CD4-positive, alpha-beta T cell treated with Interleukin-1 beta for 1 hour (primary cell): Measurements from ENCODE around the gene RTBDN.

Source experiments
- DNase-seq, 2 donors: peaks; one replicate each; pipeline ENCODE4 v3.0.0-alpha.2; 2020 to 2022

The RTBDN gene

GRCh38 chr19:12834566-12834943, at the start of gene RTBDN:
Gene RTBDN, minus strand, starts transcription at chr19:12834579. Its CDS starts 4,600 bp downstream, at chr19:12829979.
- no peak for DNase-seq

- DNase-seq: no peak
These were observed 48.2 kb upstream of the RTBDN start for GRCh38 chr19:12882589-12882988.

GRCh38 chr19:12881172-12881808, 46.9 kb upstream of the RTBDN start, which contains the start of gene DNASE2:
Gene DNASE2, minus strand, starts transcription at chr19:12881449. Its CDS starts 74 bp downstream, at chr19:12881375.
- peak; percentile 88 to 93 for DNase-seq

DNA sequence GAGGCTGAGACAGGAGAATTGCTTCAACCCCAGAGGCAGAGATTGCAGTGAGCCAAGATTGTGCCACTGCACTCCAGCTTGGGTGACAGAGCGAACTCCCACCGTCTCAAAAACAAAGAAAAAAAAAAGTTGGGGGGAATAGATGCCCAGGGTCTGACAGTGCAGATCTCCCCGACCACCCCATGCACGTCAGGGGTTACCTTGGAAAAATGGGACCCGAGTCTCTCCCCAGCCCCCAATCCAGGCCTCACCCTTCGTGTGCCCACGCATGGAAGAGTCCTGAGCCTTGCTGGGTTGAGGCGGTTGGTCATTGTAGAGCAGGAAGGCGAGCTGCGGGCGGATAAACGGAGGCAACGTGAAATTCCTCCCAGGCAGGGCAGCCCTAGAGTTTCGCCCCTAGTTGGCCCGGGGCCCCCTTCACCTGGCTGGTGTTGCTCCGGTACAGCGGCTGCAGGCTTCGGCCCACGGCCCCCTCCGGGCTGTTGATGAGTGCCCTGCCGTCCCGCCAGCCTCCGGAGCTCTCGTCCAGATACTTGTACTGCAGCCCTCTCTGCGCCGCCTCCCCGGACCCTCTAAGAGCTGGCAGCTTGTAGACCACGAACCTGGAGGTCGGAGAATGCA, 46.3 kb upstream of the RTBDN start:
- no peak for DNase-seq

DNA sequence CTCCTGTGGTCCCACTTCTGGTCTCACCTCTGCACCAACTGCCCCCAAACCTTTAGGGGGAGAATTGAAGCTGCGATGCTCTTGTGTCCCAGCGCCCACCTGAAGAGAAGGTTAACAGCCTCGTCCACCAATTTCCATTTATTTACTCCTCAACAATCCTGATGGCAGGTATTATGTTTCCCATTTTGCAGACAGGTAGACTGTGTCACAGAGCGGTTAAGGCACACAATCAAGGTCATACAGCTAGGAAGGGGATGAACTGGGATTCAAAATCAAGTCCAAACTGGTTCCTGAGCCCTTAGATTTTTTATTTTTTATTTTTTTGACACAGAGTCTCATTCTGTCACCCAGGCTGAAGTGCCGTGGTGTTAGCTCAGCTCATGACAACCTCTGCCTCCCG, 40.7 kb upstream of the RTBDN start:
- DNase-seq: no peak

DNA sequence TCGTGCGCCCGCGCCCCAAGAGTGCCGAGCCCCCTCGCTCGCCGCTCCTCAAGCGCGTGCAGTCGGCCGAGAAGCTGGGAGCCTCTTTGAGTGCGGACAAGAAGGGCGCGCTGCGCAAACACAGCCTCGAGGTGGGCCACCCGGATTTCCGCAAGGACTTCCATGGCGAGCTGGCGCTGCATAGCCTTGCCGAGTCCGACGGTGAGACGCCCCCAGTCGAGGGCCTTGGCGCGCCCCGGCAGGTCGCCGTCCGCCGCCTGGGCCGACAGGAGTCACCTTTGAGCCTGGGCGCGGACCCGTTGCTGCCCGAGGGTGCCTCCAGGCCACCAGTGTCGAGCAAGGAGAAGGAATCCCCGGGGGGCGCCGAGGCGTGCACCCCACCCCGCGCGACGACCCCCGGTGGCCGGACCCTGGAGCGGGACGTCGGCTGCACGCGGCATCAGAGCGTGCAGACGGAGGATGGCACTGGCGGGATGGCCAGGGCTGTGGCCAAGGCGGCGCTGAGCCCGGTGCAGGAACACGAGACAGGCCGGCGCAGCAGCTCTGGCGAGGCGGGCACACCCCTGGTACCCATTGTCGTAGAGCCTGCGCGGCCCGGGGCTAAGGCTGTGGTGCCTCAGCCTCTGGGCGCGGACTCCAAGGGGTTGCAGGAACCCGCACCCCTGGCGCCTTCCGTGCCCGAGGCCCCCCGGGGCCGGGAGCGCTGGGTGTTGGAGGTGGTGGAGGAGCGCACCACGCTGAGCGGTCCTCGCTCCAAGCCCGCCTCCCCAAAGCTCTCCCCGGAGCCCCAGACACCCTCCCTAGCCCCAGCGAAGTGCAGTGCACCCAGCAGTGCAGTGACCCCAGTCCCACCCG, 39.7 kb upstream of the RTBDN start:
- no peak for DNase-seq

GRCh38 chr19:12872941-12873890, 38.8 kb upstream of the RTBDN start:
- DNase-seq: peak; percentile 80 to 82

DNA sequence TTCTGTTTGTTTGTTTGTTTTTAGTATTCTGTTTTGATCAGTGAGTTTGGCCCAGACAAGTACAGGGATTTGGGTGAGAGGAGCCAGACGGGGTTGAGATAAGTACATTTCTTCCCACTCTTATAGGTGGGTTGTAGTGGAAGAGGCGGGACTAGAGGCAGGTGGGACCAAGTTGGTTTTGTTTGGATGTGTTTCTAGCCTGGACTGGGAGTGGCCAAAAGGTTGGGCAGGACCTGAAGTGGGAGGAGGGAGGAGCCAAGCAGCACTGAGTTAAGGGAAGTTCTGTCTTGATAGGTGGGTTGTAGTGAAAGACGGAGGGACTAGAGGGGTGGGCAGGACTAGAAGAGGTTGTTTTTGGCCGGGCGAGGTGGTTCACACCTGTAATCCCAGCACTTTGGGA, 37.9 kb upstream of the RTBDN start:
- DNase-seq: no peak

GRCh38 chr19:12871681-12872080, 37.3 kb upstream of the RTBDN start:
- DNase-seq: no peak

DNA sequence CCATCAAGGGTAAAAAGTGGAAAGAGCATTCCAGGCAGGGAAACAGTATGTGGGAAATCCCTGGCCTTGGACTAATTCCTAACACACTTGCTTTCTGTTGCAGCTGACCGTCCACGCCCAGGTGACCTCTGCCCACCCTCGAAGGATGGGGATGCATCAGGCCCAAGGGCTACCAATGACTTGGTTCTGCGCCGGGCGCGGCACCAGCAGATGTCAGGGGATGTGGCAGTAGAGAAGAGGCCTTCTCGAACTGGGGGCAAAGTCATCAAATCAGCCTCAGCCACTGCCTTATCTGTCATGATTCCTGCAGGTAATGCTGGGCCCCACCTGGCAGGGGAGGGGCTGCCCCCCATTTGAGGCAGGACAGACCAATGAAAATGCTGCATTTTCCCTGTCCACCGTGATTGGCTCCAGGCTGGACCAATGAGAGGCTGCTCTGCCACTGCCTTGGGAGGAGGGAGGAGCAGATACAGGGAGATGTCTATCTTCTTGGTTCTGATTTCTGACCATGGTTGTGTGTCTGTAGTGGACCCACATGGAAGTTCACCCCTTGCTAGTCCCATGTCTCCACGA, 34.2 kb upstream of the RTBDN start:
- DNase-seq: no peak

DNA sequence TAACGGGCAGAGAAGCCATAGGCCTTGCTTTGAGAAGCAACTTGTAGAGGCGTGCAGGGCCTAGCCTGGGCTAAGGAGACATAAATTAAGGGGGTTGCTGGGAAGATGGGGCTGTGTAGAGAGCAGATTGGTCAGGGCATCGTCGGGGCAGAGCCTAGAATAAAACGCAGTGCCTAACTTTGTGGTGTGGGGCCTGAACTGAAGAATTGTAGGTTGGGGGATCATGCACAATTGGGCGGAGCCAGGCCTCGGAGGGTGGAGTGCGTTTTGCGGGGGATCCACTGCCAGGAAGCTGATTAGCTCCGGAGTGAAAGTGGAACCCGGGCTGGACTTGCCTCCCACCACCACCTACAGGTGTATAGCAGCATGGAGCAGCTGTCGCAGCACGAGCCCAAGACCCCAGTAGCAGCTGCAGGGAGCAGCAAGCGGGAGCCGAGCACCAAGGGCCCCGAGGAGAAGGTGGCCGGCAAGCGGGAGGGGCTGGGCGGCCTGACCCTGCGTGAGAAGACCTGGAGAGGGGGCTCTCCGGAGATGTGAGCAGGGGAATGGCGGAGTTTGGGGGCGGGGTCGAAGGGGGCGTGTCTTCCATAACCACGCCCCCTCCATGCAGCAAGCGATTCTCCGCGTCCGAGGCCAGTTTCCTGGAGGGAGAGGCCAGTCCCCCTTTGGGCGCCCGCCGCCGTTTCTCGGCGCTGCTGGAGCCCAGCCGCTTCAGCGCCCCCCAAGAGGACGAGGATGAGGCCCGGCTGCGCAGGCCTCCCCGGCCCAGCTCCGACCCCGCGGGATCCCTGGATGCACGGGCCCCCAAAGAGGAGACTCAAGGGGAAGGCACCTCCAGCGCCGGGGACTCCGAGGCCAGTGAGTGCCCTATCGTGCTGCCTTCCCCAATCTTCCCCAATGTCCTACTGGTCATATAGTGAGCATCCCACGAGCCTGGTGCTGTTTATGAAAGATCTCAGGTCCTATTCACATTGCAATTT, 33.0 kb upstream of the RTBDN start:
- peak; percentile 58 to 71 for DNase-seq

DNA sequence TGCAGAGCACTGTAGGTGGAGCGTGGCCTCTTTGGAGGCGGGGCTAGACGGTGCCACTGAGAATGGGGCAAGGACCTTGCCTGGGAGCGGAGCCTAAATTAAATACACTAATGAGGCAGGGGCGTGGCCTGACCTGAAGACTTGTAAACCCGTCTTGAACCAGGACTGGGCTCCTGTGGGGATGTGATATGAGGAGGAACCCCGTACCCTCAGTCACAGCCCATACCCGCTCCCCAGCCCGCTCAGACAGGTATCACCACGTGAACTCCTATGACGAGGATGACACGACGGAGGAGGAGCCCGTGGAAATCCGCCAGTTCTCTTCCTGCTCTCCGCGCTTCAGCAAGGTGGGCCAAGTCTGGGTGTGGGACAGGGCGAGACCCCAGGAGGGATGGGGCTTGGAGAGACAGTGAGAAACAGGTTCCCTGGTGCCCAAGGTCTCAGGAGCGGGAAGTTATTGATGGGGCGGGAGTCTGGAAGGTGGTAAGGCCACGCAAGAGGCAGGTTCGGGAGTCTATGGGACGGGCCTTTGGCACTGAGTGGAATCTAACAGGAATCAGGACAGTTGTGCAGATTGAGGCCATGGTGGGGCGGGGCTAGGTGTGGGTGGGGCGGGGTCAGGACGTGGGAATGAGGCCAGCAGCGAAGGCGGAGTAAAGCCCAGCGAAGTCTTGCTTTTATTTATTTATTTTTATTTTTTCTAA, 32.2 kb upstream of the RTBDN start:
- DNase-seq: no peak

- no peak for DNase-seq
These were observed 31.5 kb upstream of the RTBDN start for GRCh38 chr19:12865746-12866415.

DNA sequence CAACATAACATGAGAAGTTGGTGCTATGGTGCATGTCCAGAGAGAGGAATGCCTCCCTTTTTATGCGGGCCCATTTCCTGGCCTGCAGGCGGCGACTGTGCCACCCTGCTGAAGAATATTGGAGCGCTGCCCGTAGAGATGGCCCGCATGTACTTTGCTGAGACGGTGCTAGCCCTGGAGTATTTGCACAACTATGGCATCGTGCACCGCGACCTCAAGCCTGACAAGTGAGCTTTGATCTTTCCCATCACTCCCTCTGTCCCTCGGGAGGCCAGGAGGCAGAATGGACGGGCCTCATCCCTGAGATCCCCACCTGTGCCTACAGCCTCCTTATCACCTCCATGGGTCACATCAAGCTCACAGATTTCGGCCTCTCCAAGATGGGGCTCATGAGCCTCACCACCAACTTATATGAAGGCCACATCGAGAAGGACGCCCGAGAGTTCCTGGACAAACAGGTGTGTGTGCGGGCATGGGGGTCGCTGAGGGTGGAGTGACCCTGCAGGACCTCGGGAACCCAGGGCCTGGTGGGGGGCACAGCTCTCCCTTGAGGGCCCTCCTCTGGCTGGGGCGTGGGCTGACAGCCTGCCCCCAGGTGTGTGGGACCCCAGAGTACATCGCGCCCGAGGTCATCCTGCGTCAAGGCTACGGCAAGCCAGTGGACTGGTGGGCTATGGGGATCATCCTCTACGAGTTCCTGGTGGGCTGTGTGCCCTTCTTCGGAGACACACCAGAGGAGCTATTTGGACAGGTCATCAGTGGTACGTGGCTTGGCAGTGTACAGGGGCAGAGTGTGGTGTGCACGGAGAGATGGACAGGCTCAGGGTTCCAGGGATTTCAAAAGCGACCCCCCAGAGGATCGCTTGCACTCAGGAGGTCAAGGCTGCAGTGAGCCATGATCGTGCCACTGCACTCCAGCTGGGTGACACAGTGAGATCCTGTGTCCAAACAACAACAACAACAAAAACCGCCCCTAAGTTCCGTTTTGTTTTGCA, 30.6 kb upstream of the RTBDN start:
- no peak for DNase-seq

GRCh38 chr19:12864143-12864542, 29.8 kb upstream of the RTBDN start:
- DNase-seq: no peak

DNA sequence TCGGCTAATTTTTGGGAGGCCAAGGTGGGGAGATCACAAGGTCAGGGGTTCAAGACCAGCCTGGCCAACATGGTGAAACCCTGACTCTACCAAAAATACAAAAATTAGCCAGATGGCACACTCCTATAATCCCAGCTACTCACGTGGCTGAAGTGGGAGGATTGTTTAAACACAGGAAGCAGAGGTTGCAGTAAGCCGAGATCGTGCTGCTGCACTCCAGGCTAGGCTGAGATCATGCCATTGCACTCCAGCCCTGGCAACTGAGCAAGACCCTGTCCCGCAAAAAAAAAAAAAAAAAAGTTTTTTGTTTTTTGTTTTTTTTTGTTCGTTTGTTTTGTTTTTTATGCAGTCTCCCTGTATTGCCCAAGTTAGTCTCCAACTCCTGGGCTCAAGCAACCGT, 25.2 kb upstream of the RTBDN start:
- DNase-seq: no peak

DNA sequence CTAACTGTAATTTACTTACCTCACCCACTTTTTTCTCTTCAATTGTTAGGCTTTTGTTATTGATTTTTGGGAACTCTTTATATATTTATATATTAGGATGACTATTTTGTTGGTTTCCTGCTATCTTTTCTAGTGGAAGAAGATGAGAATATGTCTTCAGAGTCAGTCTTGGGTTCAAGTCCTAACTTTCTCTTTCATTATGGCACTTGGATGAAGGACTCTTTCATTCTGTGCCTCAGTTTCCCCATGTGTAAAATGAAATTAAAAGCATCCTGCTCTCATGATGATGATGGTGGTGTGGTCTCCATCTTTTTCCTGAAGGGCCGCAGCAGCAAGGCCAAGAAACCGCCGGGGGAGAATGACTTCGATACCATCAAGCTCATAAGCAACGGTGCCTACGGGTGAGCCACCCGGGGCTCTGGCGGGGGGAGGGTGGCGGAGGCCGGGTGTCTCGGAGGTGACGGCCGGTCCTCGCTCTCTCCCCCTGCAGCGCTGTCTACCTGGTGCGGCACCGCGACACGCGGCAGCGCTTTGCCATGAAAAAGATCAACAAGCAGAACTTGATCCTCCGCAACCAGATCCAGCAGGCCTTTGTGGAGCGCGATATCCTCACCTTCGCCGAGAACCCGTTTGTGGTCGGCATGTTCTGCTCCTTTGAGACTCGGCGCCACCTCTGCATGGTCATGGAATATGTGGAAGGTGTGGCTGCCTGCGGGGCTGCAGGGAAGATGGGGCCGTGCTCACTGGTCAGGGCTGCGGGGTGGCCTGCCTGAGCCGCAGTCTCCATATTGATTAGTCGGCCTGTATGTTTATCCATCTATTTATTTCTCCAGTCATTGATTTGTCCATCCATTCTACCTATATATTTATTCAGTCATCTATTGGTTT, 23.9 kb upstream of the RTBDN start:
- no peak for DNase-seq
